Measurements from ENCODE around the gene SORCS2.

DNA sequence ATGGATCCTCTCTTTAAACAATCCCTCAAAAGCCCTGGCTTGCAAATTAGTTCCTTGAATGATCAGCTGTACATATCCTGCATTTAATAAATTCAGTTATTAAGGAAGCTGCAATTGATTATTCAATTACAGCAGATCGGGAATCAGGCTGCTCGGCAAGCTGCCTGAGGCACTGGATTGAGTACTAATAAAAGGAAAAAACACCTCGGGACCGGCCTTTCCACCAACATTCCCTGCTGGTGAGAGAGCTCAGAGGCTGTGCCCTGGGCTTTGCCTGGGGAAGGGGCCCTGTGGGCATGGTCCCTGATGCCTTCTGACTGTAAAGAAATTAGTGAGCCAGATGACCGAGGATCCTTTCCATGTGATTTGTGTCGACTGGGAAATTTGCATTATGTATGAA is 69.2 kb downstream of the SORCS2 start:
- TF ChIP-seq, protein P1, sequence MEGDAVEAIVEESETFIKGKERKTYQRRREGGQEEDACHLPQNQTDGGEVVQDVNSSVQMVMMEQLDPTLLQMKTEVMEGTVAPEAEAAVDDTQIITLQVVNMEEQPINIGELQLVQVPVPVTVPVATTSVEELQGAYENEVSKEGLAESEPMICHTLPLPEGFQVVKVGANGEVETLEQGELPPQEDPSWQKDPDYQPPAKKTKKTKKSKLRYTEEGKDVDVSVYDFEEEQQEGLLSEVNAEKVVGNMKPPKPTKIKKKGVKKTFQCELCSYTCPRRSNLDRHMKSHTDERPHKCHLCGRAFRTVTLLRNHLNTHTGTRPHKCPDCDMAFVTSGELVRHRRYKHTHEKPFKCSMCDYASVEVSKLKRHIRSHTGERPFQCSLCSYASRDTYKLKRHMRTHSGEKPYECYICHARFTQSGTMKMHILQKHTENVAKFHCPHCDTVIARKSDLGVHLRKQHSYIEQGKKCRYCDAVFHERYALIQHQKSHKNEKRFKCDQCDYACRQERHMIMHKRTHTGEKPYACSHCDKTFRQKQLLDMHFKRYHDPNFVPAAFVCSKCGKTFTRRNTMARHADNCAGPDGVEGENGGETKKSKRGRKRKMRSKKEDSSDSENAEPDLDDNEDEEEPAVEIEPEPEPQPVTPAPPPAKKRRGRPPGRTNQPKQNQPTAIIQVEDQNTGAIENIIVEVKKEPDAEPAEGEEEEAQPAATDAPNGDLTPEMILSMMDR (IDR thresholded peaks at IDR 0.05) = no peak
- no peak for TF ChIP-seq POLR2A (IDR thresholded peaks at IDR 0.05)

Measured in uterus (tissue), 2 donors.